HepG2 (cell line): ENCODE results near the gene SMIM41. TPM values are rescaled to one million over a fixed set of nuclear protein-coding genes. Genes with fewer than 3 reads are reported as not detected.

Experiments
- ATAC-seq: fragments of 200-7000 bp; cut with Tn5 transposase; 3 replicates; pipeline ENCODE4 v1.9.1; 2020; ENCODE audit warnings: mild to moderate bottlenecking, moderate library complexity
- BruUV-seq: library from RNA; stranded (reverse); fragments of 400-500 nt; replicated peaks from 2 replicates; lab custom pipeline; 2021; lab: Mats Ljungman, UMichigan
- CTCF ChIA-PET: fragments of 300-600 bp; formaldehyde crosslinking; extraction: SDS; loops from one replicate; lab custom pipeline; 2021; ENCODE audit warnings: low total read pairs, inconsistent platforms, low intra/inter-chr PET ratio; lab: Yijun Ruan, JAX
- POLR2A ChIA-PET: fragments of 350-600 bp; sonication (Branson Sonifier 250); formaldehyde crosslinking; loops from one replicate; lab custom pipeline; 2020; ENCODE audit warnings: antibody characterized with exemption, inconsistent platforms; lab: Yijun Ruan, JAX
- DNase-seq: peaks from one replicate; pipeline ENCODE4 v3.0.0-alpha.2; 2015; ENCODE audit warnings: low spot score
- FAIRE-seq: peaks from 3 replicates; lab custom pipeline; 2011; peaks lifted over from hg19 to GRCh38; lab: Jason Lieb, UNC
- H2AFZ ChIP-seq: one replicate; pipeline ENCODE4 v1.6.1; 2011; ENCODE audit warnings: low read length, inconsistent platforms
- H3K27ac ChIP-seq: fragments of 300-600 bp; 3 replicates; pipeline ENCODE4 v1.8.0; 2011; ENCODE audit warnings: mixed run types, mild to moderate bottlenecking, mixed read lengths, low read length, inconsistent platforms; ENCODE audit not compliant: insufficient read depth; ENCODE audit errors: extremely low read length
- H3K27me3 ChIP-seq, 2 experiments: fragments of 200-600 bp in 1 of 2; 2 replicates in 1 of 2; 3 replicates in 1 of 2; pipeline versions ENCODE4 v1.6.0 to v1.8.0; 2011; ENCODE audit warnings: low read length in 2 of 2, mild to moderate bottlenecking in 2 of 2, moderate library complexity in 2 of 2, inconsistent platforms in 1 of 2; ENCODE audit not compliant: insufficient read depth in 2 of 2, control insufficient read depth in 1 of 2
- H3K36me3 ChIP-seq, 2 experiments: fragments of 200-600 bp in 1 of 2; replicated peaks in 1 of 2; 2 replicates in 1 of 2; 3 replicates in 1 of 2; pipeline versions ENCODE4 v1.5.1 to v1.8.0; 2011; ENCODE audit warnings: low read length in 2 of 2, inconsistent platforms in 1 of 2; ENCODE audit not compliant: insufficient read depth in 2 of 2, control insufficient read depth in 1 of 2
- H3K4me1 ChIP-seq: 2 replicates; pipeline ENCODE4 v1.5.1; 2012; ENCODE audit warnings: low read length, inconsistent platforms; ENCODE audit not compliant: insufficient read depth
- H3K4me2 ChIP-seq: 2 replicates; pipeline ENCODE4 v1.6.0; 2011; ENCODE audit warnings: low read depth, low read length, inconsistent platforms
- H3K4me3 ChIP-seq, 3 experiments: fragments of 200-600 bp in 1 of 3; sonication (generic), shearing (Covaris generic) in 1 of 3; replicated peaks in 1 of 3; 2 replicates each; pipeline ENCODE4 v1.5.1; 2011 to 2016; ENCODE audit warnings: low read length in 3 of 3, inconsistent platforms in 2 of 3, low read depth in 2 of 3, mild to moderate bottlenecking in 2 of 3, control low read depth in 1 of 3, mixed read lengths in 1 of 3; ENCODE audit not compliant: insufficient read depth in 1 of 3
- H3K79me2 ChIP-seq: one replicate; pipeline ENCODE4 v1.6.1; 2011; ENCODE audit warnings: low read length, inconsistent platforms; ENCODE audit not compliant: insufficient read depth
- H3K9ac ChIP-seq: 2 replicates; pipeline ENCODE4 v1.6.0; 2011; ENCODE audit warnings: mild to moderate bottlenecking, low read depth, low read length, inconsistent platforms; ENCODE audit not compliant: insufficient read depth
- H3K9me3 ChIP-seq: 2 replicates; pipeline ENCODE4 v1.5.1; 2012; ENCODE audit warnings: mild to moderate bottlenecking, low read length
- H4K20me1 ChIP-seq: 2 replicates; pipeline ENCODE4 v1.6.0; 2011; ENCODE audit warnings: inconsistent platforms, mild to moderate bottlenecking, low read length, moderate library complexity; ENCODE audit not compliant: insufficient read depth
- EHMT2 ChIP-seq: fragments of 200-600 bp; sonication (generic); IDR thresholded peaks from 2 replicates; pipeline ENCODE4 v1.7.0; 2017; ENCODE audit warnings: antibody characterized with exemption, low read depth, low read length, borderline replicate concordance
- HNRNPL ChIP-seq: fragments of 200-400 bp; formaldehyde crosslinking; IDR thresholded peaks from 2 replicates; pipeline ENCODE4 v1.6.1; 2017; ENCODE audit warnings: mild to moderate bottlenecking, low read depth, low read length
- ZNF687 ChIP-seq: sonication (generic); formaldehyde crosslinking; IDR thresholded peaks from 2 replicates; pipeline ENCODE4 v1.5.1; 2020; ENCODE audit warnings: mild to moderate bottlenecking, missing genetic modification reagents, moderate library complexity
- WGBS: methylation state at CpG from one replicate; pipeline ENCODE4 v1.1.6; 2017; ENCODE audit warnings: low lambda C conversion rate; 5-methylcytosine and 5-hydroxymethylcytosine counted together
- in situ Hi-C: cut with HindIII; loops from 2 replicates; pipeline ENCODE4 v1.10.0; 2017; ENCODE audit warnings: low pct_unique_long_range_greater_than_20kb; ENCODE audit not compliant: extremely low pct_ligation_motif_present
- intact Hi-C: fragments of 100-400 bp; cut with micrococcal nuclease; formaldehyde crosslinking; loops from one replicate; pipeline ENCODE4 v1.10.0; 2022; ENCODE audit not compliant: unreplicated experiment
- polyA plus RNA-seq, 8 experiments: library from polyadenylated mRNA; depleted of rRNA in 3 of 8; stranded (reverse) in 7 of 8; unstranded in 1 of 8; fragments of >200 nt; fragmentation: Illumina TruSeq in 4 of 8; extraction: Trizol in 4 of 8; gene quantifications; 2 replicates each; pipeline versions ENCODE4 v1.2.1 to v1.2.3, GENCODE V29; 2011 to 2016; ENCODE audit warnings: low read depth in 4 of 8, missing spikeins in 1 of 8, mixed read lengths in 1 of 8; ENCODE audit not compliant: insufficient read depth in 1 of 8
- total RNA-seq, 5 experiments: library from RNA; depleted of rRNA; stranded (reverse); fragments of >200 nt; fragmentation: Illumina TruSeq; extraction: Trizol; gene quantifications; 2 replicates each; pipeline ENCODE4 v1.2.3, GENCODE V29; 2016; ENCODE audit warnings: low read depth in 1 of 5

SMIM41 gene
- total and polyA plus RNA-seq, 2 of the 13 experiments (the other 11 are each of a cell fraction or from before 2014, with no cell fraction given), result not detected

GRCh38 chr12:52045794-52046199 lies 33.7 kb upstream of the SMIM41 start:
- in situ Hi-C loops (no loop called here), intact Hi-C loops (no loop called here)
- Histone ChIP-seq H3K36me3 (no peaks in the 10 kb centered on the region), H3K4me2 (peak overlapping the region; percentile 37; the same call in 1 of the 2 replicates), H3K4me1 (peaks cover 76% of the 10 kb centered on the region), H2AFZ (no peak overlapping the region), H4K20me1 (no peaks in the 10 kb centered on the region), H3K27ac (no peak overlapping the region), H3K27me3 (no peaks in the 10 kb centered on the region; a peak in 1 of 5 replicates), H3K79me2 (no peaks in the 10 kb centered on the region), H3K9me3 (no peaks in the 10 kb centered on the region), H3K4me3 (peak overlapping the region in 1 of 3 experiments; percentile 21; a peak in 1 of 6 replicates), H3K9ac (peak overlapping the region; percentile 16; the same call in 1 of the 2 replicates)
- CTCF ChIA-PET, result no interaction called here
- FAIRE-seq, result no peak
- 0 out of 2 replicates have a peak, but pooled peaks have one; percentile 17 for TF ChIP-seq HNRNPL
- TF ChIP-seq ZNF687, result peak; percentile 56
- TF ChIP-seq EHMT2, result no peak
- DNase-seq, result no peak
- POLR2A ChIA-PET, result interaction anchor here (0.6 kb wide), 1 partner anchor 13 kb away, joined by 3 read pairs; no protein-coding TSS in a partner anchor
- BruUV-seq, result no TSS peak
- ATAC-seq, result no peak
- WGBS, result 14% methylated on average over 1 of the region's 4 CpGs
